Stimulated activated CD8-positive, alpha-beta memory T cell treated with anti-CD3 and anti-CD28 coated beads, Interleukin-2, amount 100 ng/mL, for 1 hour (primary cell): ENCODE measurements around the gene ST6GALNAC2.
A peak's percentile ranks its signal among the peaks of the same experiment; 100 is the strongest.
"Not testable (repeated sequence)": the region's sequence is repeated elsewhere in the genome, so short reads cannot be mapped to it uniquely, and the experiment has no call there.

Experiments used
- DNase-seq, 2 donors: peaks; one replicate each; pipeline ENCODE4 v3.0.0-alpha.2; 2020; ENCODE audit warnings: low read depth in 2 of 2

The ST6GALNAC2 gene

GRCh38 chr17:76585649-76586593 lies at the start of gene ST6GALNAC2:
ST6GALNAC2 (minus strand) TSS chr17:76585860; CDS start chr17:76585808, 52 bp downstream.
- DNase-seq, result no peak

- no peak for DNase-seq
Measured at GRCh38 chr17:76635039-76635438, 49.4 kb upstream of the ST6GALNAC2 start.

- no peak for DNase-seq
Measured at GRCh38 chr17:76633628-76634328, 48.1 kb upstream of the ST6GALNAC2 start.

GRCh38 chr17:76631821-76632565 lies 46.3 kb upstream of the ST6GALNAC2 start:
- DNase-seq, result peak in 1 of 2 donors; percentile 2

GRCh38 chr17:76630151-76630550 lies 44.5 kb upstream of the ST6GALNAC2 start:
- no peak for DNase-seq

DNA sequence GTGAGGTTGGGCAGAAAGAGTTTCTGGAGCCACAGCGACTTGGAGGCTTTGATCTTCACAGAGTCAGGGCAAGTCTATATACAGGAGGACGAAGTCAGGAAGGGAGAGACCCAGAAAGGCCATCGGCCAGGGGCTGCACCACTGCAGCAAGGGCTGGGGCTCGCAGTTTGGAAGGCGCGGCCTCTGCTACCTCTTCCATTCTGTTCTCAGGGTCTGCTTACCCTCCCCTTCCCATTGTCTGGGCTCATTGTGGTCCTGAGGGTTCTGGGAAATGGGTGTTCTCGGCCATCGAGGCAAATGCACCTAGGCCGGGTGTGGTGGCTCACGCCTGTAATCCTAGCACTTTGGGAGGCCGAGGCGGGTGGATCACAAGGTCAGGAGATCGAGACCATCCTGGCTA lies 41.9 kb upstream of the ST6GALNAC2 start:
- DNase-seq, result no peak

- no peak for DNase-seq
Measured at GRCh38 chr17:76626442-76626841, 40.8 kb upstream of the ST6GALNAC2 start.

- DNase-seq, result no peak
Measured at GRCh38 chr17:76625496-76625895, 39.8 kb upstream of the ST6GALNAC2 start.

- peak; percentile 62 to 64 for DNase-seq
Measured at GRCh38 chr17:76623271-76624146, 37.8 kb upstream of the ST6GALNAC2 start.

DNA sequence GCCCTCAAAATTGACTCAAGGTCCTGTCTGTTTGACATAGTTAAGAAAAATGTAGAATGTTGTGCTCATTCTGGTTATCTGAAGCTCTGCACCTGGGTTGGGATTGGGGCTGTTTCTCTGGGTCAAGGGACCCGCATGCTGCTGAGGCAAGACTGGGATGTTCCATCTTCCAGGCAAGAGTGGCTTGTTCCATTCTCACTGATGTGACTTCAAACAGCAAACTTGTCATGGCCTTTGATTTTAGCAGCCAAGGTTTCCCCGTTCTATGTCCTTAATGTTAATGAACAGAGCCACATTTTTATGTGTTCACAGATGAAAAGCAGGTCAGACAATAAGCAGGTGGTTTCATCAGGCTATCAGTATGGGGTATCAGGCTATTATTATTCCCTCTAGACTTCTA lies 32.2 kb upstream of the ST6GALNAC2 start:
- no peak for DNase-seq

DNA sequence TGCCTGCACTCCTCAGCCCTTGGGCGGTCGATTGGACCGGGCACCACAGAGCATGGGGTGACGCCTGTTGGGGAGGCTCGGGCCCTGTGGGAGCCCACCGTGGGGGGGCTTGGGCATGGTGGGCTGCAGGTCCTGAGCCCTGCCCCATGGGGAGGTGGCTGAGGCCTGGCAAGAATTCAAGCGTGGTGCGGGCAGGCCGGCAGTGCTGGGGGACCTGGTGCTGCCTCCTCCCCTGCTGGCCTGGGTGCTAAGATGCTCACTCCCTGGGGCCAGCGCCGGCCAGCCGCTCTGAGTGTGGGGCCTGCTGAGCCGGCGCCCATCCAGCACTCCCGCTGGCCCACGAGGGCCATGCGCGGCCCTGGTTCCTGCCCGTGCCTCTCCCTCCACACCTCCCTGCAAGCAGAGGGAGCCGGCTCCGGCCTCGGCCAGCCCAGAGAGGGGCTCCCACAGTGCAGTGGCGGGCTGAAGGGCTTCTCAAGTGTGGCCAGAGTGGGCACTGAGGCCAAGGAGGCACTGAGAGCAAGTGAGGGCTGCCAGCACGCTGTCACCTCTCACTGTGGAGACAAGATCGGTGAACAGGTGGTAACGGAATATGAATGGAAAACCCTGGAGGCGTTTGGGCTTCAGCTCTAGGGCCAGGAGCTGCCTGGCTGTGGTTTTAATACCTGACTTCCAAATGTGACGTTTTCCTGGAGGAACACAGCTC lies 29.4 kb upstream of the ST6GALNAC2 start:
- DNase-seq, result no peak

DNA sequence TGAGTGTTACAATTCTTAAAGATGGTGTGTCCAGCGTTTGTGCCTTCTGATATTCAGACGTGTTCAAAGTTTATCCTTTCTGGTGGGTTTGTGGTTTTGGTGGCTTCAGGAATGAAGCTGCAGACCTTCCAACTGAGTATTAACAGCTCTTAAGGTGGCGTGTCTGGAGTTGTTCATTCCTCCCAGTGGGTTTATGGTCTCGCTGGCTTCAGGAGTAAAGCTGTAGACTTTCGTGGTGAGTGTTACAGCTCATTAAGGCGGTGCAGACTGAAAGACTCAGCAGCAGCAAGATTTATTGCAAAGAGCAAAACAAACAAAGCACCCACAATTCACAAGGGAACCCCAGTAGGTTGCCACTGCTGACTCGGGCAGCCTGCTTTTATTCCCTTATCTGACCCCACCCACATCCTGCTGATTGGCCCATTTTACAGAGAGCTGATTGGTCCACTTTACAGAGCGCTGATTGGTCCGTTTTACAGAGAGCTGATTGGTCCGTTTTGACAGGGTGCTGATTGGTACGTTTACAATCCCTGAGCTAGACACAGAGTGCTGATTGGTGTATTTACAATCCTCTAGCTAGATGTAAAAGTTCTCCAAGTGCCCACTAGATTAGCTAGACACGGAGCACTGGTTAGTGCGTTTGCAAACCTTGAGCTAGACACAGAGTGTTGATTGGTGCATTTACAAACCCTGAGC lies 28.6 kb upstream of the ST6GALNAC2 start:
- not testable (repeated sequence) for DNase-seq

GRCh38 chr17:76612977-76613851 lies 27.6 kb upstream of the ST6GALNAC2 start:
- no peak for DNase-seq

DNA sequence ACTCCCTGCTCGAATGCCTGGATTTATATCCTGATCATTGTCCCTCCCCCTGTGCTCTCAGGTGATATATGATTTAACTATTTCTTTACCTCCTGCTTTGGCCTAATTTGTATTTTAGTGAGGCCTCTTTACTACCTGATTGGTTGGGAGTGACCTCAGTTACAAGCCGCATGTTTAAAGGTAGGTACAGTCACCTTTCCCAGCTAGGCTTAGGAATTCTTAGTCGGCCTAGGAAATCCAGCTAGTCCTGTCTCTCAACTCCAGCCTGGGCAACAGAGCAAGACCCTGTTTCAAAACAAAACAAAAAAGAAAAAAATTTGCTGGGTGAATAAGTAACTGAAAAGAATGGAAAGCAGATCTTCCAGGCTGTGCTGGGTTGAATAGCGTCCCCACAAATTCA lies 26.8 kb upstream of the ST6GALNAC2 start:
- no peak for DNase-seq

- no peak for DNase-seq
Measured at GRCh38 chr17:76611758-76612157, 26.1 kb upstream of the ST6GALNAC2 start.

DNA sequence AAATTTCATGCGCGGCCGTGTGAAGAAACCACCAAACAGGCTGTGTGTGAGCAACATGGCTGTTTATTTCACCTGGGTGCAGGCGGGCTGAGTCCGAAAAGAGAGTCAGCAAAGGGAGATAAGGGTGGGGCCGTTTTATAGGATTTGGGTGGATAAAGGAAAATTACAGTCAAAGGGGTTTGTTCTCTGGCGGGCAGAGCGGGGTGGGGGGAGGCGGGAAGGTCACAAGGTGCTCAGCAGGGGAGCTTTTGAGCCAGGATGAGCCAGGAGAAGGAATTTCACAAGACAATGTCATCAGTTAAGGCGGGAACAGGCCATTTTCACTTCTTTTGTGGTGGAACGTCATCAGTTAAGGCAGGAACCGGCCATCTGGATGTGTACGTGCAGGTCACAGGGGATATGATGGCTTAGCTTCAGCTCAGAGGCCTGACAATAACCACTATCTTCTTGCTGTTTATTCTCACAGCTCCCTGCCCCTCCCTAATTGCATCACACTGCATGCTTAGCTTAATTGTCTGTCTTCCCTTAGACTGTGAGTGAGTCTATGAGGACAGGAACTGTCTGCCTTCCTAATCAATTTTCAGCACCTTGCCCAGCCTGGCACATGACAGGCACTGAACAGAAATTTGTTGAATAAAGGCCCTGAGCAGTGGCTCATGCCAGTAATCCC lies 25.6 kb upstream of the ST6GALNAC2 start:
- DNase-seq, result not testable (repeated sequence)

DNA sequence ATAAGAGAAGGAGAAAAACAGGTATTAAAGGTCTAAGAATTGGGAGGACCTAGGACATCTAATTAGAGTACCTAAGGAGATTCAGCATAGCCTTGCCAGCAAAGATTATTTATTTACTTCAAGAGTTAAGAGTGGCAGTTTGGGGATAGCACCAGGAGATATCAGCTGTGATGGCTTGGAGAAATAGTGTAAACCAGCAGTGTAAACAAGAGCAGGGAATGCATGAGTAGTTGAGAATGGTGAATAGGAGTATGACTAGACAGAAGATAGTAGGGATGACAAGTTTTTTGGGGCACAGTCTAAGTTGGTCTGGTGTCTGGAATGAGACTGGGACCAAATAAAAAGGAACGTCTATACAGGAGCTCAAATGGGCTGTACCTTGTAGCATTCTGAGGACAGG lies 21.0 kb upstream of the ST6GALNAC2 start:
- DNase-seq, result not testable (repeated sequence)

- no peak for DNase-seq
Measured at GRCh38 chr17:76601065-76601464, 15.4 kb upstream of the ST6GALNAC2 start.
